RWPE2 (cell line): ENCODE measurements around the gene RGS17.

Experiments used
- ATAC-seq: fragments of 200-7000 bp; cut with Tn5 transposase; 3 replicates; pipeline ENCODE4 v1.9.1; 2021; ENCODE audit warnings: low read depth
- DNase-seq: peaks from one replicate; pipeline ENCODE4 v3.0.0-alpha.2; 2020; ENCODE audit warnings: low spot score
- H3K27ac ChIP-seq: fragments of 450-650 bp; 2 replicates; pipeline ENCODE4 v1.5.1; 2017; ENCODE audit warnings: mild to moderate bottlenecking; ENCODE audit not compliant: poor library complexity, severe bottlenecking
- H3K27me3 ChIP-seq: fragments of 250-450 bp; sonication (Bioruptor Pico); 2 replicates; pipeline ENCODE4 v1.5.1; 2021; ENCODE audit warnings: mild to moderate bottlenecking, moderate library complexity; ENCODE audit not compliant: insufficient read depth, poor library complexity, severe bottlenecking
- H3K36me3 ChIP-seq: fragments of 250-450 bp; sonication (Bioruptor Pico); 2 replicates; pipeline ENCODE4 v1.5.1; 2020; ENCODE audit warnings: low read depth, mild to moderate bottlenecking, moderate library complexity
- H3K4me1 ChIP-seq: fragments of 250-450 bp; sonication (Bioruptor Pico); 2 replicates; pipeline ENCODE4 v1.5.1; 2021; ENCODE audit warnings: mild to moderate bottlenecking, moderate library complexity; ENCODE audit not compliant: insufficient read depth, poor library complexity, severe bottlenecking
- H3K4me3 ChIP-seq: fragments of 250-450 bp; sonication (Bioruptor Pico); 2 replicates; pipeline ENCODE4 v1.5.1; 2021; ENCODE audit warnings: mild to moderate bottlenecking, moderate library complexity; ENCODE audit not compliant: severe bottlenecking
- H3K9me3 ChIP-seq: fragments of 250-450 bp; sonication (Bioruptor Pico); 2 replicates; pipeline ENCODE4 v1.5.1; 2021; ENCODE audit warnings: mild to moderate bottlenecking, moderate library complexity; ENCODE audit not compliant: severe bottlenecking
- CTCF ChIP-seq: fragments of 450-650 bp; IDR thresholded peaks from one replicate; pipeline ENCODE4 v1.5.1; 2017; ENCODE audit warnings: mild to moderate bottlenecking, moderate library complexity; ENCODE audit not compliant: poor library complexity, severe bottlenecking

Gene RGS17

GRCh38 chr6:152980656-152981055 is 150.4 kb downstream of the RGS17 start:
- no peaks in the 10 kb centered on the region for H3K9me3 ChIP-seq
- H3K27ac ChIP-seq = no peak overlapping the region
- ATAC-seq (no peak), DNase-seq (no peak)
- TF ChIP-seq CTCF = no peak
- H3K4me3 ChIP-seq = peak overlapping the region; percentile 87
- H3K4me1 ChIP-seq = peaks cover 41% of the 10 kb centered on the region
- H3K36me3 ChIP-seq = peaks cover 65% of the 10 kb centered on the region
- H3K27me3 ChIP-seq = no peaks in the 10 kb centered on the region

- Histone ChIP-seq H3K4me3 (no peak overlapping the region), H3K9me3 (no peaks in the 10 kb centered on the region), H3K4me1 (peaks cover 44% of the 10 kb centered on the region), H3K36me3 (peaks cover 75% of the 10 kb centered on the region), H3K27me3 (no peaks in the 10 kb centered on the region), H3K27ac (no peak overlapping the region)
- TF ChIP-seq CTCF = no peak
- ATAC-seq (no peak), DNase-seq (no peak)
Measured at GRCh38 chr6:152979116-152979515, 152.0 kb downstream of the RGS17 start.

GRCh38 chr6:152978058-152978457 is 153.0 kb downstream of the RGS17 start:
- no peaks in the 10 kb centered on the region for H3K9me3 ChIP-seq
- no peak for TF ChIP-seq CTCF
- no peak overlapping the region for H3K27ac ChIP-seq
- H3K4me1 ChIP-seq = peaks cover 44% of the 10 kb centered on the region
- ATAC-seq = no peak
- no peak for DNase-seq
- no peaks in the 10 kb centered on the region for H3K27me3 ChIP-seq
- H3K36me3 ChIP-seq = peaks cover 86% of the 10 kb centered on the region
- no peak overlapping the region for H3K4me3 ChIP-seq

GRCh38 chr6:152977556-152977955 is 153.5 kb downstream of the RGS17 start:
- Histone ChIP-seq H3K4me1 (peaks cover 44% of the 10 kb centered on the region), H3K9me3 (no peaks in the 10 kb centered on the region), H3K27me3 (no peaks in the 10 kb centered on the region), H3K36me3 (peaks cover 91% of the 10 kb centered on the region), H3K4me3 (no peak overlapping the region), H3K27ac (no peak overlapping the region)
- DNase-seq (no peak), ATAC-seq (no peak)
- no peak for TF ChIP-seq CTCF

GRCh38 chr6:152976749-152977148 is 154.3 kb downstream of the RGS17 start:
- no peak for TF ChIP-seq CTCF
- DNase-seq (no peak), ATAC-seq (no peak)
- H3K27ac ChIP-seq = no peak overlapping the region
- no peak overlapping the region for H3K4me3 ChIP-seq
- H3K9me3 ChIP-seq = no peaks in the 10 kb centered on the region
- peaks cover 95% of the 10 kb centered on the region for H3K36me3 ChIP-seq
- no peaks in the 10 kb centered on the region for H3K27me3 ChIP-seq
- H3K4me1 ChIP-seq = peaks cover 44% of the 10 kb centered on the region
